HepG2 (cell line): ENCODE data around the gene HSPA1A. TPM values are rescaled to one million over a fixed set of nuclear protein-coding genes. Genes with fewer than 3 reads are reported as not detected.

Source experiments
- DR1 ChIP-seq: sonication (generic); formaldehyde crosslinking; IDR thresholded peaks from 2 replicates; pipeline ENCODE4 v1.8.0; 2021; ENCODE audit warnings: mild to moderate bottlenecking, missing genetic modification reagents, inconsistent platforms
- GATAD2A ChIP-seq: IDR thresholded peaks from 2 replicates; pipeline ENCODE4 v1.6.1; 2016
- MEIS1 ChIP-seq: sonication (generic); formaldehyde crosslinking; IDR thresholded peaks from 2 replicates; pipeline ENCODE4 v1.9.0; 2021; ENCODE audit warnings: mild to moderate bottlenecking, missing genetic modification reagents, moderate library complexity, borderline replicate concordance
- SAFB2 ChIP-seq: sonication (generic); formaldehyde crosslinking; IDR thresholded peaks from 2 replicates; pipeline ENCODE4 v1.5.1; 2020; ENCODE audit warnings: missing genetic modification reagents, low read depth, mild to moderate bottlenecking, borderline replicate concordance
- SSRP1 ChIP-seq: IDR thresholded peaks from 2 replicates; pipeline ENCODE4 v1.6.1; 2016; ENCODE audit warnings: control low read depth
- STAT5B ChIP-seq: sonication (generic); formaldehyde crosslinking; IDR thresholded peaks from 2 replicates; pipeline ENCODE4 v1.4.0; 2020; ENCODE audit warnings: missing genetic modification reagents
- SYNCRIP ChIP-seq: fragments of 200-400 bp; formaldehyde crosslinking; IDR thresholded peaks from 2 replicates; pipeline ENCODE4 v1.6.1; 2018; ENCODE audit warnings: mild to moderate bottlenecking, low read depth, low read length; ENCODE audit not compliant: insufficient read depth
- TBX3 ChIP-seq: fragments of 450-650 bp; IDR thresholded peaks from 2 replicates; pipeline ENCODE4 v1.6.1; 2017; ENCODE audit warnings: antibody characterized with exemption, mild to moderate bottlenecking, inconsistent platforms, borderline replicate concordance
- TGIF2 ChIP-seq: IDR thresholded peaks from 2 replicates; pipeline ENCODE4 v1.6.1; 2016; ENCODE audit warnings: control low read depth, missing compliant biosample characterization
- ZNF143 ChIP-seq: sonication (generic); formaldehyde crosslinking; IDR thresholded peaks from 2 replicates; pipeline ENCODE4 v1.4.0; 2020; ENCODE audit warnings: missing genetic modification reagents
- ZNF337 ChIP-seq: sonication (generic); formaldehyde crosslinking; IDR thresholded peaks from 2 replicates; pipeline ENCODE4 v1.5.1; 2020; ENCODE audit warnings: missing genetic modification reagents, low read depth, mild to moderate bottlenecking, borderline replicate concordance
- ZNF354B ChIP-seq: sonication (generic); formaldehyde crosslinking; IDR thresholded peaks from 2 replicates; pipeline ENCODE4 v1.8.0; 2022; ENCODE audit warnings: mild to moderate bottlenecking, missing genetic modification reagents
- ZNF414 ChIP-seq: sonication (generic); formaldehyde crosslinking; IDR thresholded peaks from 2 replicates; pipeline ENCODE4 v1.5.0; 2020; ENCODE audit warnings: missing genetic modification reagents
- polyA plus RNA-seq, 8 experiments: library from polyadenylated mRNA; depleted of rRNA in 3 of 8; stranded (reverse) in 7 of 8; unstranded in 1 of 8; fragments of >200 nt; fragmentation: Illumina TruSeq in 4 of 8; extraction: Trizol in 4 of 8; gene quantifications; 2 replicates each; pipeline versions ENCODE4 v1.2.1 to v1.2.3, GENCODE V29; 2011 to 2016; ENCODE audit warnings: low read depth in 4 of 8, missing spikeins in 1 of 8, mixed read lengths in 1 of 8; ENCODE audit not compliant: insufficient read depth in 1 of 8
- total RNA-seq, 5 experiments: library from RNA; depleted of rRNA; stranded (reverse); fragments of >200 nt; fragmentation: Illumina TruSeq; extraction: Trizol; gene quantifications; 2 replicates each; pipeline ENCODE4 v1.2.3, GENCODE V29; 2016; ENCODE audit warnings: low read depth in 1 of 5
- TF ChIP-seq, protein P1 (sequence below): sonication (generic); formaldehyde crosslinking; IDR thresholded peaks from 2 replicates; pipeline ENCODE4 v1.4.0; 2020; ENCODE audit warnings: mild to moderate bottlenecking, missing genetic modification reagents
- TF ChIP-seq, protein P2 (sequence below): sonication (generic); formaldehyde crosslinking; IDR thresholded peaks from 2 replicates; pipeline ENCODE4 v1.5.0; 2020; ENCODE audit warnings: mild to moderate bottlenecking, missing genetic modification reagents
- TF ChIP-seq, protein P3 (sequence below): IDR thresholded peaks from 2 replicates; pipeline ENCODE4 v1.6.1; 2016; ENCODE audit warnings: mild to moderate bottlenecking
- TF ChIP-seq, protein P4 (sequence below): IDR thresholded peaks from 2 replicates; pipeline ENCODE4 v1.4.0; 2020; ENCODE audit warnings: mild to moderate bottlenecking, missing genetic modification reagents

HSPA1A gene
- total and polyA plus RNA-seq, 2 of the 13 experiments (the other 11 are each of a cell fraction or from before 2014, with no cell fraction given) = 44.5 to 85.0 TPM

- TF ChIP-seq, protein P1, sequence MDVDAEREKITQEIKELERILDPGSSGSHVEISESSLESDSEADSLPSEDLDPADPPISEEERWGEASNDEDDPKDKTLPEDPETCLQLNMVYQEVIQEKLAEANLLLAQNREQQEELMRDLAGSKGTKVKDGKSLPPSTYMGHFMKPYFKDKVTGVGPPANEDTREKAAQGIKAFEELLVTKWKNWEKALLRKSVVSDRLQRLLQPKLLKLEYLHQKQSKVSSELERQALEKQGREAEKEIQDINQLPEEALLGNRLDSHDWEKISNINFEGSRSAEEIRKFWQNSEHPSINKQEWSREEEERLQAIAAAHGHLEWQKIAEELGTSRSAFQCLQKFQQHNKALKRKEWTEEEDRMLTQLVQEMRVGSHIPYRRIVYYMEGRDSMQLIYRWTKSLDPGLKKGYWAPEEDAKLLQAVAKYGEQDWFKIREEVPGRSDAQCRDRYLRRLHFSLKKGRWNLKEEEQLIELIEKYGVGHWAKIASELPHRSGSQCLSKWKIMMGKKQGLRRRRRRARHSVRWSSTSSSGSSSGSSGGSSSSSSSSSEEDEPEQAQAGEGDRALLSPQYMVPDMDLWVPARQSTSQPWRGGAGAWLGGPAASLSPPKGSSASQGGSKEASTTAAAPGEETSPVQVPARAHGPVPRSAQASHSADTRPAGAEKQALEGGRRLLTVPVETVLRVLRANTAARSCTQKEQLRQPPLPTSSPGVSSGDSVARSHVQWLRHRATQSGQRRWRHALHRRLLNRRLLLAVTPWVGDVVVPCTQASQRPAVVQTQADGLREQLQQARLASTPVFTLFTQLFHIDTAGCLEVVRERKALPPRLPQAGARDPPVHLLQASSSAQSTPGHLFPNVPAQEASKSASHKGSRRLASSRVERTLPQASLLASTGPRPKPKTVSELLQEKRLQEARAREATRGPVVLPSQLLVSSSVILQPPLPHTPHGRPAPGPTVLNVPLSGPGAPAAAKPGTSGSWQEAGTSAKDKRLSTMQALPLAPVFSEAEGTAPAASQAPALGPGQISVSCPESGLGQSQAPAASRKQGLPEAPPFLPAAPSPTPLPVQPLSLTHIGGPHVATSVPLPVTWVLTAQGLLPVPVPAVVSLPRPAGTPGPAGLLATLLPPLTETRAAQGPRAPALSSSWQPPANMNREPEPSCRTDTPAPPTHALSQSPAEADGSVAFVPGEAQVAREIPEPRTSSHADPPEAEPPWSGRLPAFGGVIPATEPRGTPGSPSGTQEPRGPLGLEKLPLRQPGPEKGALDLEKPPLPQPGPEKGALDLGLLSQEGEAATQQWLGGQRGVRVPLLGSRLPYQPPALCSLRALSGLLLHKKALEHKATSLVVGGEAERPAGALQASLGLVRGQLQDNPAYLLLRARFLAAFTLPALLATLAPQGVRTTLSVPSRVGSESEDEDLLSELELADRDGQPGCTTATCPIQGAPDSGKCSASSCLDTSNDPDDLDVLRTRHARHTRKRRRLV (CRISPR knock-in tag) = no peak
- TF ChIP-seq MEIS1 (peak; percentile 89), DR1 (CRISPR knock-in tag) (peak; percentile 71; the same call in 1 of the 2 replicates), ZNF414 (CRISPR knock-in tag) (peak; percentile 93), SAFB2 (peak; percentile 78), ZNF143 (CRISPR knock-in tag) (peak; percentile 31; the same call in 1 of the 2 replicates), SSRP1 (CRISPR knock-in tag) (peak; percentile 86; the same call in 1 of the 2 replicates), SYNCRIP (no peak), GATAD2A (CRISPR knock-in tag) (peak; percentile 34; the same call in 1 of the 2 replicates), TGIF2 (CRISPR knock-in tag) (peak; percentile 99), ZNF354B (CRISPR knock-in tag) (no peak), ZNF337 (no peak), TBX3 (no peak), STAT5B (no peak)
- TF ChIP-seq, protein P2, sequence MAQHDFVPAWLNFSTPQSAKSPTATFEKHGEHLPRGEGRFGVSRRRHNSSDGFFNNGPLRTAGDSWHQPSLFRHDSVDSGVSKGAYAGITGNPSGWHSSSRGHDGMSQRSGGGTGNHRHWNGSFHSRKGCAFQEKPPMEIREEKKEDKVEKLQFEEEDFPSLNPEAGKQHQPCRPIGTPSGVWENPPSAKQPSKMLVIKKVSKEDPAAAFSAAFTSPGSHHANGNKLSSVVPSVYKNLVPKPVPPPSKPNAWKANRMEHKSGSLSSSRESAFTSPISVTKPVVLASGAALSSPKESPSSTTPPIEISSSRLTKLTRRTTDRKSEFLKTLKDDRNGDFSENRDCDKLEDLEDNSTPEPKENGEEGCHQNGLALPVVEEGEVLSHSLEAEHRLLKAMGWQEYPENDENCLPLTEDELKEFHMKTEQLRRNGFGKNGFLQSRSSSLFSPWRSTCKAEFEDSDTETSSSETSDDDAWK (CRISPR knock-in tag) = no peak
- TF ChIP-seq, protein P3, sequence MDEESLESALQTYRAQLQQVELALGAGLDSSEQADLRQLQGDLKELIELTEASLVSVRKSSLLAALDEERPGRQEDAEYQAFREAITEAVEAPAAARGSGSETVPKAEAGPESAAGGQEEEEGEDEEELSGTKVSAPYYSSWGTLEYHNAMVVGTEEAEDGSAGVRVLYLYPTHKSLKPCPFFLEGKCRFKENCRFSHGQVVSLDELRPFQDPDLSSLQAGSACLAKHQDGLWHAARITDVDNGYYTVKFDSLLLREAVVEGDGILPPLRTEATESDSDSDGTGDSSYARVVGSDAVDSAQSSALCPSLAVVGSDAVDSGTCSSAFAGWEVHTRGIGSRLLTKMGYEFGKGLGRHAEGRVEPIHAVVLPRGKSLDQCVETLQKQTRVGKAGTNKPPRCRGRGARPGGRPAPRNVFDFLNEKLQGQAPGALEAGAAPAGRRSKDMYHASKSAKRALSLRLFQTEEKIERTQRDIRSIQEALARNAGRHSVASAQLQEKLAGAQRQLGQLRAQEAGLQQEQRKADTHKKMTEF (CRISPR knock-in tag) = peak; percentile 89
- TF ChIP-seq, protein P4, sequence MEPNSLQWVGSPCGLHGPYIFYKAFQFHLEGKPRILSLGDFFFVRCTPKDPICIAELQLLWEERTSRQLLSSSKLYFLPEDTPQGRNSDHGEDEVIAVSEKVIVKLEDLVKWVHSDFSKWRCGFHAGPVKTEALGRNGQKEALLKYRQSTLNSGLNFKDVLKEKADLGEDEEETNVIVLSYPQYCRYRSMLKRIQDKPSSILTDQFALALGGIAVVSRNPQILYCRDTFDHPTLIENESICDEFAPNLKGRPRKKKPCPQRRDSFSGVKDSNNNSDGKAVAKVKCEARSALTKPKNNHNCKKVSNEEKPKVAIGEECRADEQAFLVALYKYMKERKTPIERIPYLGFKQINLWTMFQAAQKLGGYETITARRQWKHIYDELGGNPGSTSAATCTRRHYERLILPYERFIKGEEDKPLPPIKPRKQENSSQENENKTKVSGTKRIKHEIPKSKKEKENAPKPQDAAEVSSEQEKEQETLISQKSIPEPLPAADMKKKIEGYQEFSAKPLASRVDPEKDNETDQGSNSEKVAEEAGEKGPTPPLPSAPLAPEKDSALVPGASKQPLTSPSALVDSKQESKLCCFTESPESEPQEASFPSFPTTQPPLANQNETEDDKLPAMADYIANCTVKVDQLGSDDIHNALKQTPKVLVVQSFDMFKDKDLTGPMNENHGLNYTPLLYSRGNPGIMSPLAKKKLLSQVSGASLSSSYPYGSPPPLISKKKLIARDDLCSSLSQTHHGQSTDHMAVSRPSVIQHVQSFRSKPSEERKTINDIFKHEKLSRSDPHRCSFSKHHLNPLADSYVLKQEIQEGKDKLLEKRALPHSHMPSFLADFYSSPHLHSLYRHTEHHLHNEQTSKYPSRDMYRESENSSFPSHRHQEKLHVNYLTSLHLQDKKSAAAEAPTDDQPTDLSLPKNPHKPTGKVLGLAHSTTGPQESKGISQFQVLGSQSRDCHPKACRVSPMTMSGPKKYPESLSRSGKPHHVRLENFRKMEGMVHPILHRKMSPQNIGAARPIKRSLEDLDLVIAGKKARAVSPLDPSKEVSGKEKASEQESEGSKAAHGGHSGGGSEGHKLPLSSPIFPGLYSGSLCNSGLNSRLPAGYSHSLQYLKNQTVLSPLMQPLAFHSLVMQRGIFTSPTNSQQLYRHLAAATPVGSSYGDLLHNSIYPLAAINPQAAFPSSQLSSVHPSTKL (CRISPR knock-in tag) = peak; percentile 60; the same call in 1 of the 2 replicates
These were observed 19.6 kb upstream of the HSPA1A start, which contains the start of gene VARS1 (continued) for GRCh38 chr6:31795616-31796298.
